ENCODE data around the gene NPTXR.

Gene NPTXR

GRCh38 chr22:38793317-38793716, 50.5 kb downstream of the NPTXR start:
- DNase-seq = no peak

GRCh38 chr22:38792833-38793232, 51.0 kb downstream of the NPTXR start:
- peak; percentile 14 for DNase-seq

GRCh38 chr22:38789606-38790005, 54.2 kb downstream of the NPTXR start:
- DNase-seq = no peak

- no peak for DNase-seq
Measured at GRCh38 chr22:38788846-38789245, 55.0 kb downstream of the NPTXR start.

GRCh38 chr22:38788021-38788816, 55.6 kb downstream of the NPTXR start:
- no peak for DNase-seq

GRCh38 chr22:38786631-38787030, 57.2 kb downstream of the NPTXR start:
- no peak for DNase-seq

- DNase-seq = no peak
Measured at GRCh38 chr22:38784856-38785255, 59.0 kb downstream of the NPTXR start.

GRCh38 chr22:38784035-38784434, 59.8 kb downstream of the NPTXR start:
- DNase-seq = no peak

GRCh38 chr22:38783095-38783615, 60.7 kb downstream of the NPTXR start:
- no peak for DNase-seq

GRCh38 chr22:38782402-38783094, 61.3 kb downstream of the NPTXR start:
- DNase-seq = no peak

- DNase-seq = no peak
Measured at GRCh38 chr22:38781033-38781432, 62.8 kb downstream of the NPTXR start.

- DNase-seq = no peak
Measured at GRCh38 chr22:38777087-38777671, 66.6 kb downstream of the NPTXR start.

GRCh38 chr22:38776086-38776485, 67.7 kb downstream of the NPTXR start:
- DNase-seq = no peak

GRCh38 chr22:38775656-38776055, 68.2 kb downstream of the NPTXR start:
- no peak for DNase-seq

- no peak for DNase-seq
Measured at GRCh38 chr22:38774496-38775166, 69.2 kb downstream of the NPTXR start.

GRCh38 chr22:38773363-38773946, 70.4 kb downstream of the NPTXR start:
- DNase-seq = no peak

- no peak for DNase-seq
Measured at GRCh38 chr22:38772623-38772873, 71.3 kb downstream of the NPTXR start.

- DNase-seq = no peak
Measured at GRCh38 chr22:38770257-38770949, 73.4 kb downstream of the NPTXR start.

All from DMS53 (cell line).